GM12875 (cell line): ENCODE data around the gene SCO2.

Source experiments
- H3K4me3 ChIP-seq: one replicate; pipeline ENCODE4 v1.5.1; 2011; ENCODE audit warnings: low read depth, low read length, control low read depth
- CTCF ChIP-seq: IDR thresholded peaks from 2 replicates; pipeline ENCODE4 v1.5.1; 2011; ENCODE audit warnings: low read depth, mild to moderate bottlenecking, control low read depth, inconsistent platforms, low read length, moderate library complexity, borderline replicate concordance; ENCODE audit not compliant: insufficient read depth

SCO2 gene

GRCh38 chr22:50487290-50488005, 38.0 kb downstream of the SCO2 start:
- TF ChIP-seq CTCF: no peak
- H3K4me3 ChIP-seq: peak overlapping the region; percentile 7

- no peak for TF ChIP-seq CTCF
- H3K4me3 ChIP-seq: peak within 1 kb of the TSS; percentile 7
Measured at GRCh38 chr22:50486561-50487289, 38.7 kb downstream of the SCO2 start, which contains the start of gene MIOX. Gene MIOX, plus strand, starts transcription at chr22:50486859. Its CDS starts 39 bp downstream, at chr22:50486898.

- no peak for TF ChIP-seq CTCF
- H3K4me3 ChIP-seq: no peak overlapping the region
Measured at GRCh38 chr22:50485221-50486131, 39.9 kb downstream of the SCO2 start.

GRCh38 chr22:50483977-50484853, 41.2 kb downstream of the SCO2 start:
- TF ChIP-seq CTCF: no peak
- no peak overlapping the region for H3K4me3 ChIP-seq

GRCh38 chr22:50483556-50483955, 41.8 kb downstream of the SCO2 start:
- no peak for TF ChIP-seq CTCF
- H3K4me3 ChIP-seq: no peak overlapping the region

GRCh38 chr22:50483106-50483505, 42.3 kb downstream of the SCO2 start:
- no peak overlapping the region for H3K4me3 ChIP-seq
- no peak for TF ChIP-seq CTCF
